Brain microvascular endothelial cell (primary cell): ENCODE data around the gene CENPQ.

Experiments used
- DNase-seq: peaks from one replicate; pipeline ENCODE4 v3.0.0-alpha.2; 2020
- H3K27ac ChIP-seq: fragments of 250-450 bp; sonication (Bioruptor Pico); 2 replicates; pipeline ENCODE4 v1.5.1; 2020; ENCODE audit warnings: mild to moderate bottlenecking, moderate library complexity
- H3K27me3 ChIP-seq: fragments of 250-450 bp; sonication (Bioruptor Pico); replicated peaks from 2 replicates; pipeline ENCODE4 v1.5.1; 2020; ENCODE audit warnings: mild to moderate bottlenecking
- H3K36me3 ChIP-seq: fragments of 250-450 bp; sonication (Bioruptor Pico); replicated peaks from 2 replicates; pipeline ENCODE4 v1.5.1; 2020; ENCODE audit warnings: mild to moderate bottlenecking
- H3K4me3 ChIP-seq: 2 replicates; pipeline ENCODE4 v1.5.1; 2011; ENCODE audit warnings: low read depth, mild to moderate bottlenecking, control low read depth, low read length, moderate library complexity
- in situ Hi-C: cut with HindIII; loops from 2 replicates; pipeline ENCODE4 v1.10.0; 2017; ENCODE audit warnings: low sequenced_read_pairs, low pct_ligation_motif_present
- TF ChIP-seq, protein P1 (sequence below): IDR thresholded peaks from 2 replicates; pipeline ENCODE4 v1.5.1; 2011; ENCODE audit warnings: low read depth, mild to moderate bottlenecking, moderate library complexity, low read length, control low read depth, inconsistent platforms; ENCODE audit errors: missing control alignments

Gene CENPQ

DNA sequence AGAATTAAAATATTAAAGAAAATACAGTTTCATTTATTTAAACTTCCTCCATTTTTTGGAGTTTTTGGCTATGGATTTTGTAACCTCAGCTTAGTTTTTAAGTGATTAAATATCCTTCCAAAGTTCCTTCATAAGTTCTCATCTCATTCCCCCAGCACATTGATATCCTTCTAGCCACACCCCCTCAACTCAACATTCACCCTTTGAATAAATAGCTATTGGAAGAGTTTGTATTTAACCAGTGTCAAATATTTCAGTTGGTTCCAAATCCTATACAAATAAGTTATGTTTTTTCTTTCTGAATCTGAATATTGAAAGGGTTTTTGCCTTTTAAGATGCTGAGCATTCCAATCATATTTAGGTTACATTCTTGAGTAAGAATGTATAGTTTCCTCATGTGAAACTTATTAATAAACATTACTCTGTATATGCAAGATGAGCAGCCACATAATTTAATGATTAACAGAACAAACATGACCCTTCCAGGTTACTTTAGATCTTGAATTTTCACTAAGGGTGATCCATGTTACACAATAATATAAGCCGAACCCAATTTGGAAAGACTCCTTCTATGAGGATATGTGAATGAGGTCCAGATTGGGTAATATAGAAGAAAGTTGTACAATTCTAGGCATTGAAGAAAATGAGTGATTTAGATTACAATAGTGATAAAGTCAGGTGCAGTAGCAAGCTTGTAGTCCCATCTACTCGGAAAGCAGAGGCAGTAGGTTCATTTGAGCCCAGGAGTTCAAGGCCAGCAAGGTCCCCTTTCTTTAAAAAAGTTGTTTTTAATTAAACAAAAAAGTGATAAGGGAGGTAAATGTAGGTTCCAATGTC, 50.2 kb downstream of the CENPQ start:
- no peaks in the 10 kb centered on the region for H3K27me3 ChIP-seq
- no peak overlapping the region for H3K27ac ChIP-seq
- no peak overlapping the region for H3K4me3 ChIP-seq
- in situ Hi-C loops = no loop called here
- no peak for DNase-seq
- TF ChIP-seq, protein P1, sequence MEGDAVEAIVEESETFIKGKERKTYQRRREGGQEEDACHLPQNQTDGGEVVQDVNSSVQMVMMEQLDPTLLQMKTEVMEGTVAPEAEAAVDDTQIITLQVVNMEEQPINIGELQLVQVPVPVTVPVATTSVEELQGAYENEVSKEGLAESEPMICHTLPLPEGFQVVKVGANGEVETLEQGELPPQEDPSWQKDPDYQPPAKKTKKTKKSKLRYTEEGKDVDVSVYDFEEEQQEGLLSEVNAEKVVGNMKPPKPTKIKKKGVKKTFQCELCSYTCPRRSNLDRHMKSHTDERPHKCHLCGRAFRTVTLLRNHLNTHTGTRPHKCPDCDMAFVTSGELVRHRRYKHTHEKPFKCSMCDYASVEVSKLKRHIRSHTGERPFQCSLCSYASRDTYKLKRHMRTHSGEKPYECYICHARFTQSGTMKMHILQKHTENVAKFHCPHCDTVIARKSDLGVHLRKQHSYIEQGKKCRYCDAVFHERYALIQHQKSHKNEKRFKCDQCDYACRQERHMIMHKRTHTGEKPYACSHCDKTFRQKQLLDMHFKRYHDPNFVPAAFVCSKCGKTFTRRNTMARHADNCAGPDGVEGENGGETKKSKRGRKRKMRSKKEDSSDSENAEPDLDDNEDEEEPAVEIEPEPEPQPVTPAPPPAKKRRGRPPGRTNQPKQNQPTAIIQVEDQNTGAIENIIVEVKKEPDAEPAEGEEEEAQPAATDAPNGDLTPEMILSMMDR = no peak
- H3K36me3 ChIP-seq = no peaks in the 10 kb centered on the region

DNA sequence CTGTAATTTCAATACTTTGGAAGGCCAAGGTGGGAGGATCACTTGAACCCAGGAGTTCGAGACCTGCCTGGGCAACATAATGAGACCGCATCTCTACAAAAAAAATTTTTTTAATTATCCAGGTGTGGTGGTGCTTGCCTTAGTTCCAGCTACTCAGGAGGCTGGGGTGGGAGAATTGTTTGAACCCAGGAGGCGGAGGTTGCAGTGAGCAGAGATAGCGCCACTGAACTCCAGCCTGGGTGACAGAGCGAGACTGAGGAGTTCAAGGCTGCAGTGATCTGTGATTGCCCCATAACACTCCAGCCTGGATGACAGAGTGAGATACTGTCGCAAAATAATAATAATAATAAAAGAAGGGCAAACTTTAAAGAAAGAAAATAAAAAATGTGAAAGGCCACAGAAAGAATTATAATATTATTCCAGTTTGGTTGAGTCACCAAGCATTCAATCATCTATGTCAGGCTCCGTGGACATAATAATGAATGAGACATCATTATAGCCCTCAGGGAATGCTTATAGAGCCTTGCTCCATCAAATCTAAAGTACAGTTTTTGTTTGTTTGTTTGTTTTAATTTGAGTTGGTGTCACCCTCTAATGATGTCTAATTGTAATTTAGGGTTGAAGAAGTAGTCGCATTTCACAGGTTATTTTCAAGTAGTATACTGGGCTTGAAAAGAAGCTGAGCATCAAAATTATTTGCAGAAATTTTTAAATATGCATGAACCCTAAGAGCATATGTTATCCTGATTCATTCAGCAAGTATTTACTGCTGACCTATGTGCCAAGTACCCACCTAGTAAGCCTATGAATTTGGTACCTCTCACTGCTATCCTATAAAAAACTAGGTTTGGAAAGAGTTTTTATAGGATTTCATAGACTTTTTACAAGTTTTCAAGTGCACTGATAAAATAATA, 51.7 kb downstream of the CENPQ start:
- TF ChIP-seq, protein P1 = no peak
- Histone ChIP-seq H3K27ac (no peak overlapping the region), H3K27me3 (no peaks in the 10 kb centered on the region), H3K36me3 (no peaks in the 10 kb centered on the region), H3K4me3 (no peak overlapping the region)
- in situ Hi-C loops = no loop called here
- DNase-seq = no peak

- H3K36me3 ChIP-seq = no peaks in the 10 kb centered on the region
- H3K27me3 ChIP-seq = no peaks in the 10 kb centered on the region
- TF ChIP-seq, protein P1 = no peak
- in situ Hi-C loops = no loop called here
- H3K27ac ChIP-seq = no peak overlapping the region
- no peak overlapping the region for H3K4me3 ChIP-seq
- DNase-seq = no peak
Measured at GRCh38 chr6:49515485-49516146, 52.4 kb downstream of the CENPQ start.

- in situ Hi-C loops = no loop called here
- Histone ChIP-seq H3K36me3 (no peaks in the 10 kb centered on the region), H3K4me3 (no peak overlapping the region), H3K27me3 (no peaks in the 10 kb centered on the region), H3K27ac (no peak overlapping the region)
- no peak for DNase-seq
- TF ChIP-seq, protein P1 = no peak
Measured at GRCh38 chr6:49516147-49516505, 53.0 kb downstream of the CENPQ start.

DNA sequence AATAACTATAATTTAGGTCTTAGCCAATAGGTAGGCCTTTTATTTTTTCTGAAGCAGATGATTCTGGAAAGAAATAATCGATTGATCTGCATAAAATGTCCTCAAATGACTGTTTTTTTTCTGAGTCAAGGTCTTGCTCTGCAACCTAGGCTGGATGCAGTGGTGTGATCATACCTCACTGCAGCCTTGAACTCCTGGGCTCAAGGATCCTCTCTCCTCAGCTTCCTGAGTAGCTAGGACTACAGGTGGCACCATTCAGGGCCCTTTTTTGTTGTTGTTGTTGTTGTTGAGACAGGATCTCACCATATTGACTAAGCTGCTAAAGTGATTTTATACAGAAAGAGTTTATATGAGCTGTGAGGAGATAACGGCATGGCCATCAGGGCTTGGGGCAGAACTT, 54.7 kb downstream of the CENPQ start:
- in situ Hi-C loops = no loop called here
- Histone ChIP-seq H3K4me3 (no peak overlapping the region), H3K36me3 (no peaks in the 10 kb centered on the region), H3K27me3 (no peaks in the 10 kb centered on the region), H3K27ac (no peak overlapping the region)
- TF ChIP-seq, protein P1 = no peak
- no peak for DNase-seq
